Measurements from ENCODE around the gene P4HA2. TPM values are rescaled to one million over a fixed set of nuclear protein-coding genes. Genes with fewer than 3 reads are reported as not detected.

Gene P4HA2
- total and polyA plus RNA-seq, 2 experiments from 2014 or later: 5.9 to 8.0 TPM

GRCh38 chr5:132264546-132265335 lies 37.1 kb upstream of the P4HA2 start:
- Histone ChIP-seq H3K4me1 (ENCODE audit: insufficient read depth) (no peaks in the 10 kb centered on the region), H3K27ac (ENCODE audit: low read depth) (no peak overlapping the region), H3K79me2 (replicated peaks; ENCODE audit: insufficient read depth) (no peaks in the 10 kb centered on the region), H3K36me3 (ENCODE audit: insufficient read depth) (no peaks in the 10 kb centered on the region), H3F3A (replicated peaks; ENCODE audit: low read depth) (no peaks in the 10 kb centered on the region), H3K27me3 (ENCODE audit: insufficient read depth) (no peaks in the 10 kb centered on the region), H3K4me2 (no peak overlapping the region), H4K20me1 (replicated peaks; ENCODE audit: insufficient read depth) (no peaks in the 10 kb centered on the region), H3K4me3 (no peak overlapping the region), H2AFZ (no peak overlapping the region), H3K9me2 (ENCODE audit: insufficient read depth) (no peaks in the 10 kb centered on the region)
- H3K36me3 Mint-ChIP-seq (ENCODE audit: low read depth): no peaks in the 10 kb centered on the region; the same call in 2 of the 3 replicates
- H3K9me3 Mint-ChIP-seq: no peaks in the 10 kb centered on the region
- no peak for DNase-seq (ENCODE audit: low spot score)
- peaks cover 13% of the 10 kb centered on the region for H3K27me3 Mint-ChIP-seq (ENCODE audit: insufficient read depth, low read depth, poor library complexity)
- TF ChIP-seq ZNF114 (CRISPR knock-in tag; IDR thresholded peaks at IDR 0.05): no peak
- no peak for TF ChIP-seq POLR2AphosphoS5 (IDR thresholded peaks at IDR 0.05; ENCODE audit: low read depth)
- no peak for TF ChIP-seq CTCF (conservative IDR thresholded peaks at IDR 0.05; ENCODE audit: low read depth in 2 of 2)
- TF ChIP-seq, protein P1, sequence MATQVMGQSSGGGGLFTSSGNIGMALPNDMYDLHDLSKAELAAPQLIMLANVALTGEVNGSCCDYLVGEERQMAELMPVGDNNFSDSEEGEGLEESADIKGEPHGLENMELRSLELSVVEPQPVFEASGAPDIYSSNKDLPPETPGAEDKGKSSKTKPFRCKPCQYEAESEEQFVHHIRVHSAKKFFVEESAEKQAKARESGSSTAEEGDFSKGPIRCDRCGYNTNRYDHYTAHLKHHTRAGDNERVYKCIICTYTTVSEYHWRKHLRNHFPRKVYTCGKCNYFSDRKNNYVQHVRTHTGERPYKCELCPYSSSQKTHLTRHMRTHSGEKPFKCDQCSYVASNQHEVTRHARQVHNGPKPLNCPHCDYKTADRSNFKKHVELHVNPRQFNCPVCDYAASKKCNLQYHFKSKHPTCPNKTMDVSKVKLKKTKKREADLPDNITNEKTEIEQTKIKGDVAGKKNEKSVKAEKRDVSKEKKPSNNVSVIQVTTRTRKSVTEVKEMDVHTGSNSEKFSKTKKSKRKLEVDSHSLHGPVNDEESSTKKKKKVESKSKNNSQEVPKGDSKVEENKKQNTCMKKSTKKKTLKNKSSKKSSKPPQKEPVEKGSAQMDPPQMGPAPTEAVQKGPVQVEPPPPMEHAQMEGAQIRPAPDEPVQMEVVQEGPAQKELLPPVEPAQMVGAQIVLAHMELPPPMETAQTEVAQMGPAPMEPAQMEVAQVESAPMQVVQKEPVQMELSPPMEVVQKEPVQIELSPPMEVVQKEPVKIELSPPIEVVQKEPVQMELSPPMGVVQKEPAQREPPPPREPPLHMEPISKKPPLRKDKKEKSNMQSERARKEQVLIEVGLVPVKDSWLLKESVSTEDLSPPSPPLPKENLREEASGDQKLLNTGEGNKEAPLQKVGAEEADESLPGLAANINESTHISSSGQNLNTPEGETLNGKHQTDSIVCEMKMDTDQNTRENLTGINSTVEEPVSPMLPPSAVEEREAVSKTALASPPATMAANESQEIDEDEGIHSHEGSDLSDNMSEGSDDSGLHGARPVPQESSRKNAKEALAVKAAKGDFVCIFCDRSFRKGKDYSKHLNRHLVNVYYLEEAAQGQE (IDR thresholded peaks at IDR 0.05; ENCODE audit: unreplicated experiment): no peak
- TF ChIP-seq EZH2 (IDR thresholded peaks at IDR 0.05; ENCODE audit: low read depth, unreplicated experiment): no peak
- no peak for TF ChIP-seq STAT1 (IDR thresholded peaks at IDR 0.05; ENCODE audit: unreplicated experiment)
- no peak for TF ChIP-seq CREB1 (CRISPR knock-in tag; IDR thresholded peaks at IDR 0.05; ENCODE audit: low read depth)
- no peak for TF ChIP-seq JUNB (IDR thresholded peaks at IDR 0.05; ENCODE audit: unreplicated experiment)
- TF ChIP-seq, protein P2, sequence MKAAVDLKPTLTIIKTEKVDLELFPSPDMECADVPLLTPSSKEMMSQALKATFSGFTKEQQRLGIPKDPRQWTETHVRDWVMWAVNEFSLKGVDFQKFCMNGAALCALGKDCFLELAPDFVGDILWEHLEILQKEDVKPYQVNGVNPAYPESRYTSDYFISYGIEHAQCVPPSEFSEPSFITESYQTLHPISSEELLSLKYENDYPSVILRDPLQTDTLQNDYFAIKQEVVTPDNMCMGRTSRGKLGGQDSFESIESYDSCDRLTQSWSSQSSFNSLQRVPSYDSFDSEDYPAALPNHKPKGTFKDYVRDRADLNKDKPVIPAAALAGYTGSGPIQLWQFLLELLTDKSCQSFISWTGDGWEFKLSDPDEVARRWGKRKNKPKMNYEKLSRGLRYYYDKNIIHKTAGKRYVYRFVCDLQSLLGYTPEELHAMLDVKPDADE (IDR thresholded peaks at IDR 0.05): no peak
- TF ChIP-seq ZNF462 (CRISPR knock-in tag; IDR thresholded peaks at IDR 0.05): no peak
- TF ChIP-seq NANOG (IDR thresholded peaks at IDR 0.05; ENCODE audit: borderline replicate concordance): no peak
- TF ChIP-seq ZNF331 (CRISPR knock-in tag; IDR thresholded peaks at IDR 0.05; ENCODE audit: low read depth): no peak
- TF ChIP-seq EZH2phosphoT487 (IDR thresholded peaks at IDR 0.05; ENCODE audit: unreplicated experiment): no peak
- ATAC-seq: no peak
- peaks cover 6% of the 10 kb centered on the region for H3K4me1 Mint-ChIP-seq
- no peak overlapping the region for H3K4me3 Mint-ChIP-seq
- no peak overlapping the region for H3K27ac Mint-ChIP-seq

Measured in GM23338 (cell line).